Measurements from ENCODE around the gene TLE3. TPM values are rescaled to one million over a fixed set of nuclear protein-coding genes. Genes with fewer than 3 reads are reported as not detected.

Gene TLE3
- total RNA-seq, 2 experiments from 2014 or later, result 159 to 167 TPM

GRCh38 chr15:70142072-70142321 lies 44.3 kb upstream of the TLE3 start:
- Mint-ChIP-seq H3K4me3 (no peak overlapping the region), H3K27ac (no peak overlapping the region), H3K4me1 (ENCODE audit: low read depth) (peaks cover 30% of the 10 kb centered on the region), H3K9me3 (no peaks in the 10 kb centered on the region), H3K36me3 (ENCODE audit: low read depth) (no peaks in the 10 kb centered on the region), H3K27me3 (no peaks in the 10 kb centered on the region)
- H3K4me1 ChIP-seq (ENCODE audit: insufficient read depth, low read length), result peaks cover 25% of the 10 kb centered on the region
- no peaks in the 10 kb centered on the region for H3K27me3 ChIP-seq (ENCODE audit: control insufficient read depth in 1 of 2, insufficient read depth in 2 of 2, low read length in 2 of 2)
- intact Hi-C loops (cut with DNase I, micrococcal nuclease), result loop anchor here in 1 of 2 experiments (10.0 kb wide), 1 partner anchor 443 kb away; no protein-coding TSS in a partner anchor
- ChIA-PET CTCF (no interaction called here), POLR2A (interaction anchor here (1.2 kb wide), 1 partner anchor 44 kb away, joined by 3 read pairs; no protein-coding TSS in a partner anchor)
- no peak for TF ChIP-seq CTCF (IDR thresholded peaks at IDR 0.05)
- H3K9me3 ChIP-seq (ENCODE audit: control insufficient read depth in 1 of 2, insufficient read depth in 1 of 2, low read length in 2 of 2), result no peaks in the 10 kb centered on the region
- no peak overlapping the region for H3K27ac ChIP-seq (ENCODE audit: low read depth in 1 of 2, low read length in 2 of 2)
- DNase-seq (no peak), ATAC-seq (ENCODE audit: poor library complexity) (no peak)
- H3K4me3 ChIP-seq (ENCODE audit: low read length), result no peak overlapping the region
- no peaks in the 10 kb centered on the region for H3K36me3 ChIP-seq (ENCODE audit: insufficient read depth, low read length)

- H3K9me3 Mint-ChIP-seq, result no peaks in the 10 kb centered on the region
- peak overlapping the region; percentile 37 for H3K4me3 ChIP-seq (ENCODE audit: low read length)
- H3K27me3 ChIP-seq (ENCODE audit: control insufficient read depth in 1 of 2, insufficient read depth in 2 of 2, low read length in 2 of 2), result no peaks in the 10 kb centered on the region
- H3K4me1 Mint-ChIP-seq (ENCODE audit: low read depth), result peaks cover 30% of the 10 kb centered on the region
- H3K27ac ChIP-seq (ENCODE audit: low read depth in 1 of 2, low read length in 2 of 2), result no peak overlapping the region
- no peaks in the 10 kb centered on the region for H3K9me3 ChIP-seq (ENCODE audit: control insufficient read depth in 1 of 2, insufficient read depth in 1 of 2, low read length in 2 of 2)
- no peaks in the 10 kb centered on the region for H3K27me3 Mint-ChIP-seq
- H3K4me3 Mint-ChIP-seq, result peak overlapping the region; percentile 23
- ChIA-PET POLR2A (interaction anchor here (1.2 to 1.3 kb wide), 2 partner anchors 41 to 43 kb away, joined by 3 to 6 read pairs; no protein-coding TSS in a partner anchor), CTCF (no interaction called here)
- H3K36me3 ChIP-seq (ENCODE audit: insufficient read depth, low read length), result no peaks in the 10 kb centered on the region
- H3K4me1 ChIP-seq (ENCODE audit: insufficient read depth, low read length), result peaks cover 25% of the 10 kb centered on the region
- H3K27ac Mint-ChIP-seq, result no peak overlapping the region
- no peaks in the 10 kb centered on the region for H3K36me3 Mint-ChIP-seq (ENCODE audit: low read depth)
- no peak for ATAC-seq (ENCODE audit: poor library complexity)
- peak in 2 of 14 experiments; percentile 18 to 45 for DNase-seq
- no peak for TF ChIP-seq CTCF (IDR thresholded peaks at IDR 0.05)
- intact Hi-C loops (cut with DNase I, micrococcal nuclease), result loop anchor here in 1 of 2 experiments (10.0 kb wide), 1 partner anchor 443 kb away; no protein-coding TSS in a partner anchor
Measured at GRCh38 chr15:70141376-70142071, 43.8 kb upstream of the TLE3 start.

- H3K9me3 Mint-ChIP-seq, result no peaks in the 10 kb centered on the region
- Histone ChIP-seq H3K36me3 (ENCODE audit: insufficient read depth, low read length) (no peaks in the 10 kb centered on the region), H3K9me3 (ENCODE audit: control insufficient read depth in 1 of 2, insufficient read depth in 1 of 2, low read length in 2 of 2) (no peaks in the 10 kb centered on the region), H3K4me3 (ENCODE audit: low read length) (peak overlapping the region; percentile 37), H3K27me3 (ENCODE audit: control insufficient read depth in 1 of 2, insufficient read depth in 2 of 2, low read length in 2 of 2) (no peaks in the 10 kb centered on the region), H3K4me1 (ENCODE audit: insufficient read depth, low read length) (peaks cover 25% of the 10 kb centered on the region), H3K27ac (ENCODE audit: low read depth in 1 of 2, low read length in 2 of 2) (no peak overlapping the region)
- H3K4me1 Mint-ChIP-seq (ENCODE audit: low read depth), result peaks cover 30% of the 10 kb centered on the region
- H3K27me3 Mint-ChIP-seq, result no peaks in the 10 kb centered on the region
- H3K27ac Mint-ChIP-seq, result peak overlapping the region; percentile 16
- CTCF ChIA-PET, result no interaction called here
- intact Hi-C loops (cut with DNase I, micrococcal nuclease), result loop anchor here in 1 of 2 experiments (10.0 kb wide), 1 partner anchor 444 kb away; no protein-coding TSS in a partner anchor
- DNase-seq, result peak in 6 of 14 experiments; percentile 2 to 87 (median 38)
- peak overlapping the region; percentile 23 for H3K4me3 Mint-ChIP-seq
- TF ChIP-seq CTCF (IDR thresholded peaks at IDR 0.05), result no peak
- POLR2A ChIA-PET, result interaction anchor here (1.2 to 1.3 kb wide), 2 partner anchors 41 to 42 kb away, joined by 3 to 6 read pairs; no protein-coding TSS in a partner anchor
- no peaks in the 10 kb centered on the region for H3K36me3 Mint-ChIP-seq (ENCODE audit: low read depth)
- ATAC-seq (ENCODE audit: poor library complexity), result peak; percentile 65
Measured at GRCh38 chr15:70140543-70141375, 43.0 kb upstream of the TLE3 start.
